HL-60 (cell line): ENCODE data around the gene GATC.

Source experiments
- DNase-seq, 2 experiments: peaks; one replicate each; pipeline ENCODE4 v3.0.0-alpha.2; 2010 to 2020; ENCODE audit warnings: low read depth in 1 of 2, low spot score in 1 of 2
- H3K27ac ChIP-seq: fragments of 250-450 bp; sonication (Bioruptor Pico); replicated peaks from 2 replicates; pipeline ENCODE4 v1.5.1; 2020; ENCODE audit warnings: mild to moderate bottlenecking, moderate library complexity
- H3K27me3 ChIP-seq: fragments of 250-450 bp; sonication (Bioruptor Pico); 2 replicates; pipeline ENCODE4 v1.5.1; 2021; ENCODE audit warnings: mild to moderate bottlenecking, moderate library complexity; ENCODE audit not compliant: insufficient read depth, poor library complexity, severe bottlenecking
- H3K4me3 ChIP-seq: replicated peaks from 2 replicates; pipeline ENCODE4 v1.5.1; 2011; ENCODE audit warnings: mild to moderate bottlenecking, control low read depth, low read length; ENCODE audit not compliant: insufficient read depth
- GABPA ChIP-seq: IDR thresholded peaks from 2 replicates; pipeline ENCODE4 v1.6.1; 2012; ENCODE audit warnings: low read depth
- POLR2AphosphoS5 ChIP-seq: IDR thresholded peaks from 2 replicates; pipeline ENCODE4 v1.6.1; 2012; ENCODE audit warnings: low read depth
- SPI1 ChIP-seq: IDR thresholded peaks from 2 replicates; pipeline ENCODE4 v1.6.1; 2012; ENCODE audit warnings: low read depth, mild to moderate bottlenecking, borderline replicate concordance
- TF ChIP-seq, protein P1 (sequence below): IDR thresholded peaks from 2 replicates; pipeline ENCODE4 v1.6.1; 2012; ENCODE audit warnings: low read depth; ENCODE audit not compliant: insufficient replicate concordance
- TF ChIP-seq, protein P2 (sequence below): IDR thresholded peaks from one replicate; pipeline ENCODE4 v1.5.1; 2011; ENCODE audit warnings: low read length, control low read depth, inconsistent platforms; ENCODE audit not compliant: insufficient read depth

Gene GATC

DNA sequence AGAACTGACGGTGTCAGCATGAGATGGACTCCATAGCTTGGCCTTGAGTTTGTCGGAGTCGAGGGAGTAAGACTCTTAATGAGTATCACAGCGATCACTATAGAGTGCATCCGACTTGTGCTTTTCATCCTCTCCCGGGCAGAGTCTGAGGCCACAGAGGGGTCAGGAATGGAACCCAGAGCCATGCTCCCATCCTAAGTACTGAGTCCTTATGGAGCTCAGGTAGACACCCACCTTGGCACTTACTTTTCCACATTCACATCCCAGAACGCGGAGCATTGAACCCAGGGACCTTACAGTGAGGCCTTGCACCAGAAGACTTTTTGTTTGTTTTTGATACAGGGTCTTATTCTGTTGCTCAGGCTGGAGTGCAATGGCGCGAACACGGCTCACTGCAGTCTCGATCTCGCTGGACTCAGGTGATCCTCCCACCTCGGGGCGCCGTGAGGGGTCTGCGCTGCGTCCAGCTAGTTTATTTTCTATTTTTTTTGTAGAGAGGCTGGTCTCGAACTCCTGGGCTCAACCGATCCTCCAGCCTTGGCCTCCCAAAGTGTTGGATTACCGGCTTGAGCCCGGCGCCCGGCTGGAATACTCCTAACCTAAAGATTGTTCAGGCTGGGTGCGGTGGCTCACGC is 24.0 kb downstream of the GATC start:
- TF ChIP-seq SPI1 = no peak
- TF ChIP-seq GABPA = no peak
- TF ChIP-seq, protein P1, sequence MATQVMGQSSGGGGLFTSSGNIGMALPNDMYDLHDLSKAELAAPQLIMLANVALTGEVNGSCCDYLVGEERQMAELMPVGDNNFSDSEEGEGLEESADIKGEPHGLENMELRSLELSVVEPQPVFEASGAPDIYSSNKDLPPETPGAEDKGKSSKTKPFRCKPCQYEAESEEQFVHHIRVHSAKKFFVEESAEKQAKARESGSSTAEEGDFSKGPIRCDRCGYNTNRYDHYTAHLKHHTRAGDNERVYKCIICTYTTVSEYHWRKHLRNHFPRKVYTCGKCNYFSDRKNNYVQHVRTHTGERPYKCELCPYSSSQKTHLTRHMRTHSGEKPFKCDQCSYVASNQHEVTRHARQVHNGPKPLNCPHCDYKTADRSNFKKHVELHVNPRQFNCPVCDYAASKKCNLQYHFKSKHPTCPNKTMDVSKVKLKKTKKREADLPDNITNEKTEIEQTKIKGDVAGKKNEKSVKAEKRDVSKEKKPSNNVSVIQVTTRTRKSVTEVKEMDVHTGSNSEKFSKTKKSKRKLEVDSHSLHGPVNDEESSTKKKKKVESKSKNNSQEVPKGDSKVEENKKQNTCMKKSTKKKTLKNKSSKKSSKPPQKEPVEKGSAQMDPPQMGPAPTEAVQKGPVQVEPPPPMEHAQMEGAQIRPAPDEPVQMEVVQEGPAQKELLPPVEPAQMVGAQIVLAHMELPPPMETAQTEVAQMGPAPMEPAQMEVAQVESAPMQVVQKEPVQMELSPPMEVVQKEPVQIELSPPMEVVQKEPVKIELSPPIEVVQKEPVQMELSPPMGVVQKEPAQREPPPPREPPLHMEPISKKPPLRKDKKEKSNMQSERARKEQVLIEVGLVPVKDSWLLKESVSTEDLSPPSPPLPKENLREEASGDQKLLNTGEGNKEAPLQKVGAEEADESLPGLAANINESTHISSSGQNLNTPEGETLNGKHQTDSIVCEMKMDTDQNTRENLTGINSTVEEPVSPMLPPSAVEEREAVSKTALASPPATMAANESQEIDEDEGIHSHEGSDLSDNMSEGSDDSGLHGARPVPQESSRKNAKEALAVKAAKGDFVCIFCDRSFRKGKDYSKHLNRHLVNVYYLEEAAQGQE = no peak
- TF ChIP-seq, protein P2, sequence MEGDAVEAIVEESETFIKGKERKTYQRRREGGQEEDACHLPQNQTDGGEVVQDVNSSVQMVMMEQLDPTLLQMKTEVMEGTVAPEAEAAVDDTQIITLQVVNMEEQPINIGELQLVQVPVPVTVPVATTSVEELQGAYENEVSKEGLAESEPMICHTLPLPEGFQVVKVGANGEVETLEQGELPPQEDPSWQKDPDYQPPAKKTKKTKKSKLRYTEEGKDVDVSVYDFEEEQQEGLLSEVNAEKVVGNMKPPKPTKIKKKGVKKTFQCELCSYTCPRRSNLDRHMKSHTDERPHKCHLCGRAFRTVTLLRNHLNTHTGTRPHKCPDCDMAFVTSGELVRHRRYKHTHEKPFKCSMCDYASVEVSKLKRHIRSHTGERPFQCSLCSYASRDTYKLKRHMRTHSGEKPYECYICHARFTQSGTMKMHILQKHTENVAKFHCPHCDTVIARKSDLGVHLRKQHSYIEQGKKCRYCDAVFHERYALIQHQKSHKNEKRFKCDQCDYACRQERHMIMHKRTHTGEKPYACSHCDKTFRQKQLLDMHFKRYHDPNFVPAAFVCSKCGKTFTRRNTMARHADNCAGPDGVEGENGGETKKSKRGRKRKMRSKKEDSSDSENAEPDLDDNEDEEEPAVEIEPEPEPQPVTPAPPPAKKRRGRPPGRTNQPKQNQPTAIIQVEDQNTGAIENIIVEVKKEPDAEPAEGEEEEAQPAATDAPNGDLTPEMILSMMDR = no peak
- no peak for TF ChIP-seq POLR2AphosphoS5
- H3K27ac ChIP-seq = peak overlapping the region; percentile 55
- DNase-seq = peak in 1 of 2 experiments; percentile 10
- no peaks in the 10 kb centered on the region for H3K27me3 ChIP-seq
- H3K4me3 ChIP-seq = peak overlapping the region; percentile 90

DNA sequence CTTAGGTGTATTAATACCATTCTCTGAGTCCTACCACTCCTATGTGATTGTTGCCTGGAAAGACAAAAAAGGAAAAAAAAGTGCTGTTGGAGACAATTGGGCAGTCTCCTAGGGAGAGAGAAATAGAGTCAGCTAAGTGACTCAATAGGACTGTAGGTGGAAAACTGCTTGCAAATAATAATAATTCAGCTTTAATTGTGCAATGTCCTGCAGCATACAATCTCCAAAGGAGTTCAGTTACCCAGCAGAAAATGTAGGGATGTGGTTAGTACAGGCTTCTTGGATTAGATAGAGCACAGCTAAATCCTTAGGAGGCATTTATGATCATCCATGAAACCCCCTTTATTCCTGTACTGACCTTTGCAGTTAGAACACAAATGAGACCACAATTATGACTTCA is 26.3 kb downstream of the GATC start:
- Histone ChIP-seq H3K4me3 (no peak overlapping the region), H3K27ac (no peak overlapping the region), H3K27me3 (no peaks in the 10 kb centered on the region)
- TF ChIP-seq SPI1 (no peak), POLR2AphosphoS5 (no peak), GABPA (no peak)
- TF ChIP-seq, protein P1 = no peak
- TF ChIP-seq, protein P2 = no peak
- DNase-seq = no peak

DNA sequence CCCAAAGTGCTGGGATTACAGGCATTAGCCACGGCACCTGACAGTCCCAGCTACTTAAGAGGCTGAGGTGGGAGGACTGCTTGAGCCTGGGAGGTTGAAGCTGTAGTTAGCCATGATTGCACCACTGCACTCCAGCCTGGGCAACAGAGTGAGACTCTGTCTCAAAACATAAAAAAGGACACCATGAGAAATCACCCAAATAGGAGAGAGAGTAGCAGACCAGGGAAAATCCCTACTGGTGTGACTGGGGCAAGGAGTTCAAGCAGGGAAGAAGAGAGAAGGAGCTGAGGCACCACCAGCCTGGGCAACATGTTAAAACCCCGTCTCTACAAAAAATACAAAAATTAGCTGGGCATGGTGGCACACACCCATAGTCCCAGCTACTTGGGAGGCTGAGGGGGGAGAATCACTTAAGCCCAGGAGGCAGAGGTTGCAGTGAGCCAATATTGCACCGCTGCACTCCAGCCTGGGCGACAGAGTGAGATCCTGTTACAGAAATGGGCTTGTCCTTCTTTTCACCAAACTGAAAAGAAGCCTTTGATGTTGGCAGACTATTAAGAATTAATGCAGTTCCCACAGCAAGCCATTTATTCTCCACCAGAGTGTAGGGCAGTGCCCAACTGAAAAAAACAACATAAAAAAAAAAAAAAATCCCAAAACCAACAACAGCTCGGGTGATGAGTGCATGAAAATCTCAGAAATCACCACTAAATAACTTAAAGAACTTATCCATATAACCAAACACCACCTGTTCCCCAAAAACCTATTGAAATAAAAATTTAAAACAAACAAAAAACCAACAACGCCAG is 27.8 kb downstream of the GATC start:
- Histone ChIP-seq H3K27me3 (no peaks in the 10 kb centered on the region), H3K27ac (no peak overlapping the region), H3K4me3 (no peak overlapping the region)
- DNase-seq = no peak
- TF ChIP-seq POLR2AphosphoS5 (no peak), SPI1 (no peak), GABPA (no peak)
- TF ChIP-seq, protein P2 = no peak
- TF ChIP-seq, protein P1 = no peak
